ENCODE measurements around the gene VWA3B. TPM values are rescaled to one million over a fixed set of nuclear protein-coding genes. Genes with fewer than 3 reads are reported as not detected.
A peak's percentile ranks its signal among the peaks of the same experiment; 100 is the strongest.

Gene VWA3B
- total RNA-seq, 8 experiments from 2014 or later = 0.17 to 2.1 (median 0.44) TPM

GRCh38 chr2:98327776-98328175 lies 240.8 kb downstream of the VWA3B start:
- no peak overlapping the region for H3K27ac ChIP-seq
- in situ Hi-C loops (cut with MboI; ENCODE audit: low pct_unique_long_range_greater_than_20kb in 2 of 9, low sequenced_read_pairs in 9 of 9, unreplicated experiment in 9 of 9) = no loop called here
- no peak overlapping the region for H3K4me3 ChIP-seq
- ATAC-seq (replicated peaks in 6 of 8) = no peak
- peaks cover 0 to 4% of the 10 kb centered on the region in 2 donors for H3K4me1 ChIP-seq (replicated peaks in 1 of 2)
- 71 to 100% (median 97%) methylated on average over 1 to 4 of the region's 4 CpGs for WGBS, 10 experiments

DNA sequence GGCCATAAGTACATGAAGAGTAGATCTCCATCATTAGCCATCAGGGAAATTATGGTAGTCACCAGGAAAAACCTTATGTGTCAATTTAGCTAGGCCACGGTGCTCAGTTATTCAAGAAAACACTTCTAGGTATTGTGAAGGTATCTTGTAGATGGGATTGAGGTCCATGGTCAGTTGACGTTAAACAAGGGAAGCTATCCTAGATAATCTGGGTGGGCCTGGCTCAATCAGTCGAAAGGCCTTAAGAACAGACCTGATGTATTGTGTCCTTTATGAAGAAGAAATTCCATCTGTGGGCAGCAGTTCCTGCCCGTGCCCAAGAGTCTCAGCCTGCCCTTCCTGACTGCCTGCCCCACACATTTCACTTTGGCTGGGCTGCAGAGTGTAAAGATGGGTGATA lies 242.6 kb downstream of the VWA3B start:
- ATAC-seq (replicated peaks in 6 of 8) = no peak
- Histone ChIP-seq H3K4me3 (no peak overlapping the region), H3K27ac (no peak overlapping the region), H3K4me1 (replicated peaks in 1 of 2) (peaks cover 12 to 22% of the 10 kb centered on the region in 2 donors)
- WGBS, 10 experiments = 0 to 100% (median 80%) methylated on average over 1 to 4 of the region's 4 CpGs; no CpG with 5 or more reads in 2 of the 10 experiments
- in situ Hi-C loops (cut with MboI; ENCODE audit: low pct_unique_long_range_greater_than_20kb in 2 of 9, low sequenced_read_pairs in 9 of 9, unreplicated experiment in 9 of 9) = no loop called here

DNA sequence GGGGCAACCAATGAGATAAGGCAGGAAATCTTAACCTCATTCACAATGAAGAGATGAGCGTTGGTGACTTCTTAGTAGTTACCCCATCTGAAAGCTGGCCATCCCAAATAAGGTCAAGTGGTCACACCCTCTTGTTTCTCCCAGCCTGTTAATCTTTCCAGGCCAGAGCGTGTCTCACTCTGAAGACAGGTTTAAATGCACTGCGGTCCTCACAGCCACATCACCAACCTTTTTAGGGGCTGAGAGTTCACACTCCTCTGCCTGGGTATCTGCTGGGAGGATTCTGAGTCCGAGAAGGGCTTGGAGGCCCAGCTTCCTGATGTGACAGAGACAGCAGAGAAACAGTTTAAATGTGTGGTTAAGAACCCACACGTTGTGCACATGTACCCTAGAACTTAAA lies 246.0 kb downstream of the VWA3B start:
- ATAC-seq (replicated peaks in 6 of 8) = no peak
- Histone ChIP-seq H3K4me3 (no peak overlapping the region), H3K4me1 (replicated peaks in 1 of 2) (peaks cover 20 to 31% of the 10 kb centered on the region in 2 donors), H3K27ac (no peak overlapping the region)
- 61 to 96% (median 79%) methylated on average over 2 to 4 of the region's 5 CpGs; no CpG with 5 or more reads in 4 of the 10 experiments for WGBS, 10 experiments
- in situ Hi-C loops (cut with MboI; ENCODE audit: low pct_unique_long_range_greater_than_20kb in 2 of 9, low sequenced_read_pairs in 9 of 9, unreplicated experiment in 9 of 9) = no loop called here

- peak overlapping the region in 1 of 5 donors; percentile 2 for H3K4me3 ChIP-seq
- in situ Hi-C loops (cut with MboI; ENCODE audit: low pct_unique_long_range_greater_than_20kb in 2 of 9, low sequenced_read_pairs in 9 of 9, unreplicated experiment in 9 of 9) = no loop called here
- peaks cover 20 to 31% of the 10 kb centered on the region in 2 donors for H3K4me1 ChIP-seq (replicated peaks in 1 of 2)
- peak in 6 of 8 experiments; percentile 8 to 72 (median 63) for ATAC-seq (replicated peaks in 6 of 8)
- peak overlapping the region; percentile 57 to 72 for H3K27ac ChIP-seq
- WGBS, 10 experiments = 0% methylated on average over 1 of the region's 2 CpGs; no CpG with 5 or more reads in 9 of the 10 experiments
Measured at GRCh38 chr2:98333922-98334321, 247.0 kb downstream of the VWA3B start.

DNA sequence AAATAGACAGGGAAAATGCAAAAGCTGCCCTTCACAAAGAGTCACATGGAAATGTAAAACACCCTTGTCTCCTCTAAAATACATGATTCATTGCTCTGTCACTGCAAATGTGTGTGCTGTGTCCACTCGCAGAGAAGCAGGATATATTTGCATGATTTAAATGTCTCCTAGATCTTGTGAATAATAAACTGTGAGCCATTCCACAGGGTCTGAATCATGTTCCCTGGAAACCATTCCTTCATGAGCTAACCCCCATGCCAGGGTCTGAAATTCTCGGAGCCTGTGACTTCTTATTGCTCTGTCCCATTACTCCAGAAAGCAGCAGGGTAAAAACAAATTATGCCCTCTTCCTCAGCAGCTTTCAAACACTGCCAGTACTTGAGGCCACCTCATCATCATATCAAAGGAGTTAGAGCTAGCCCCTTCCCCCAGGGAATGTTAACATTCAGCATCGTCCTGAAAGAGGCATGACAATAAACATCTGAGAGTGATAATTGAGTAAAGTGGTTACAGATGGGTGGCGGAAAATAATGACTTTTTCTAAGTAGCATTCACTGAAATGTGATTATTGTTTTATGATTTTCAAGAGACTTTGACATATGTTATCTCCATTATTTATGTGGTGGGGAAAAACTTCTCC lies 247.6 kb downstream of the VWA3B start:
- ATAC-seq (replicated peaks in 6 of 8) = peak; percentile 92 to 100 (median 96)
- Histone ChIP-seq H3K27ac (no peak overlapping the region), H3K4me1 (replicated peaks in 1 of 2) (peaks cover 20 to 31% of the 10 kb centered on the region in 2 donors), H3K4me3 (no peak overlapping the region)
- 0 to 8% (median 0%) methylated on average over 1 to 4 of the region's 4 CpGs; no CpG with 5 or more reads in 1 of the 10 experiments for WGBS, 10 experiments
- in situ Hi-C loops (cut with MboI; ENCODE audit: low pct_unique_long_range_greater_than_20kb in 2 of 9, low sequenced_read_pairs in 9 of 9, unreplicated experiment in 9 of 9) = no loop called here

GRCh38 chr2:98335271-98335670 lies 248.3 kb downstream of the VWA3B start:
- 42 to 100% (median 64%) methylated on average over 1 to 3 of the region's 3 CpGs; no CpG with 5 or more reads in 6 of the 10 experiments for WGBS, 10 experiments
- ATAC-seq (replicated peaks in 6 of 8) = no peak
- Histone ChIP-seq H3K4me3 (no peak overlapping the region), H3K4me1 (replicated peaks in 1 of 2) (peaks cover 20 to 31% of the 10 kb centered on the region in 2 donors), H3K27ac (peak overlapping the region in 1 of 2 donors; percentile 17)
- in situ Hi-C loops (cut with MboI; ENCODE audit: low pct_unique_long_range_greater_than_20kb in 2 of 9, low sequenced_read_pairs in 9 of 9, unreplicated experiment in 9 of 9) = no loop called here

DNA sequence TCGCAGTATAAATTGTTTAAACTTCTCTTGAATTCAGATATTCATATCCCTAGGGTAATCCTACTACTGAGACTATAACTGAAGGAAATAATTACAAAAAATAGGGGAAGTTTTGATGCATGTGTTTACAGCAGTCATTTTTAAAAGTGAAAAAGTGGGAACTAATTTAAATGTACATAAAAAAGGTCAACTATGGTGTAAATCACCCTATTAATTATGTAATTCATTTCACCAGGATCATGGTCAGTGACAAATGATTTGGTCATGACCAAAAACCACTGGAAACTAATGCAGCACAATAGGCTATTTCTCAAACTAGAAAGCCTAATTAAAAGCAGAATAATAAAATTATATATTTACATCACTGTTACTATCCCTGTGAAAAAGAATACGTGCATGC lies 254.3 kb downstream of the VWA3B start:
- in situ Hi-C loops (cut with MboI; ENCODE audit: low pct_unique_long_range_greater_than_20kb in 2 of 9, low sequenced_read_pairs in 9 of 9, unreplicated experiment in 9 of 9) = no loop called here
- H3K27ac ChIP-seq = no peak overlapping the region
- 43 to 100% (median 83%) methylated on average over 1 to 2 of the region's 2 CpGs for WGBS, 10 experiments
- no peak for ATAC-seq (replicated peaks in 6 of 8)
- H3K4me1 ChIP-seq (replicated peaks in 1 of 2) = peaks cover 0 to 3% of the 10 kb centered on the region in 2 donors
- H3K4me3 ChIP-seq = no peak overlapping the region

DNA sequence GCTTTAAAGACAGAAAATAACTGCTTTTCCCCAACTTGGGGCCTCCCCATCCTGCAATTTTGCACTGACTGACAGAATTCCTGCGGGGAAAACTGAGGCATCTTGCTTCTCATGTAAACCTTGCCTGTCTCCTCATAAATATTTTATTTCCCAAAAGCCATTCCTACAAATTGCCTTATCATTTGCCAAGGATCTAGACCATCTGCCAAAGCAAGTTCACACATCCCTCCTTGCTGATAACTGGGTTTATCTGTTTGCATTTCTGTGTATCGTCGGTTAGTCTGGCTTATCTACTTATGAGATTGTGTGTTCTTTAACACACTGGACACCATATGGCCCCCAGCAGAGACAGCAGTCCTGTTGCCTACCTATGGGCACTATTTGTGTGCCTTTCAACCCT lies 256.3 kb downstream of the VWA3B start:
- H3K4me3 ChIP-seq = no peak overlapping the region
- 0 to 87% (median 67%) methylated on average over 1 to 3 of the region's 3 CpGs; no CpG with 5 or more reads in 3 of the 10 experiments for WGBS, 10 experiments
- peaks cover 9 to 12% of the 10 kb centered on the region in 2 donors for H3K4me1 ChIP-seq (replicated peaks in 1 of 2)
- no peak overlapping the region for H3K27ac ChIP-seq
- no peak for ATAC-seq (replicated peaks in 6 of 8)
- in situ Hi-C loops (cut with MboI; ENCODE audit: low pct_unique_long_range_greater_than_20kb in 2 of 9, low sequenced_read_pairs in 9 of 9, unreplicated experiment in 9 of 9) = no loop called here

- Histone ChIP-seq H3K27ac (peak within 1 kb of the TSS; percentile 51 to 74), H3K4me3 (peak within 1 kb of the TSS; percentile 21 to 41 (median 31)), H3K4me1 (replicated peaks in 1 of 2) (peaks cover 23 to 24% of the 10 kb centered on the region in 2 donors)
- ATAC-seq (replicated peaks in 6 of 8) = peak; percentile 1 to 86 (median 32)
- 0 to 18% (median 6%) methylated on average over 2 to 15 of the region's 72 CpGs; no CpG with 5 or more reads in 3 of the 10 experiments for WGBS, 10 experiments
- in situ Hi-C loops (cut with MboI; ENCODE audit: low pct_unique_long_range_greater_than_20kb in 2 of 9, low sequenced_read_pairs in 9 of 9, unreplicated experiment in 9 of 9) = no loop called here
Measured at GRCh38 chr2:98346311-98347236, 259.6 kb downstream of the VWA3B start, which contains the start of gene CNGA3. CNGA3 (plus strand) TSS chr2:98346456; CDS start chr2:98369976, 23,520 bp downstream.

- ATAC-seq (replicated peaks in 6 of 8) = peak in 6 of 8 experiments; percentile 17 to 61 (median 52)
- Histone ChIP-seq H3K4me1 (replicated peaks in 1 of 2) (peaks cover 23 to 24% of the 10 kb centered on the region in 2 donors), H3K27ac (peak overlapping the region; percentile 51 to 74), H3K4me3 (peak overlapping the region; percentile 21 to 41 (median 31))
- WGBS, 10 experiments = 0 to 60% (median 17%) methylated on average over 1 to 8 of the region's 54 CpGs; no CpG with 5 or more reads in 3 of the 10 experiments
- in situ Hi-C loops (cut with MboI; ENCODE audit: low pct_unique_long_range_greater_than_20kb in 2 of 9, low sequenced_read_pairs in 9 of 9, unreplicated experiment in 9 of 9) = no loop called here
Measured at GRCh38 chr2:98347298-98348065, 260.5 kb downstream of the VWA3B start.

DNA sequence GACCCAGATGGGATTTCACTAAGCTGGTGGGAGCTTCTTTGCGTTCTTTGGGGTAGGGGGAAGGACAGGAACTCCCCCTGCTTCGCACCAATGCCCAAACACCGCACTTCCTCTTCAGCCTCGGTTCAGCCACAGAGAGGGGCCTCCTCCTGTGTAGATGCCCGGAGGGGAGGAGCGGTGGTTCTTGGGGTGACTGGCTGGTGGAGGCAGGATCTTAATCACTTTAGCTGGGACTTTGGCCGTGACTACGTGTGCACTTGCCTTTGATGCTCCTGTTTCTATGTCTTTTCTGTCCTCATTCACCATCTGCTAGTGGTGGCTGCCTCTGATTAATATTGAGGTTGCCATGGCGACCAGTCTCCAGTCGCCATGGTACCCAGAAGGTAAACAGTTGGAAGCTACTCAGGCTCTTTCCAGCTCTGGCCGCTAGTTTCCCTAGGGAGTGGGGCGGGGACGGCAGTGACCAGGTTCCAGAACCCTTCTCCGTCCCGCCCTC lies 261.1 kb downstream of the VWA3B start:
- peak in 7 of 8 experiments; percentile 29 to 91 (median 87) for ATAC-seq (replicated peaks in 6 of 8)
- in situ Hi-C loops (cut with MboI; ENCODE audit: low pct_unique_long_range_greater_than_20kb in 2 of 9, low sequenced_read_pairs in 9 of 9, unreplicated experiment in 9 of 9) = no loop called here
- Histone ChIP-seq H3K4me3 (peak overlapping the region; percentile 21 to 41 (median 31)), H3K27ac (peak overlapping the region; percentile 51 to 74), H3K4me1 (replicated peaks in 1 of 2) (peaks cover 23 to 24% of the 10 kb centered on the region in 2 donors)
- WGBS, 10 experiments = 0 to 5% (median 1%) methylated on average over 1 to 9 of the region's 15 CpGs; no CpG with 5 or more reads in 6 of the 10 experiments

GRCh38 chr2:98350411-98350810 lies 263.4 kb downstream of the VWA3B start:
- H3K4me1 ChIP-seq (replicated peaks in 1 of 2) = peaks cover 23 to 24% of the 10 kb centered on the region in 2 donors
- H3K4me3 ChIP-seq = no peak overlapping the region
- ATAC-seq (replicated peaks in 6 of 8) = no peak
- WGBS, 10 experiments = 25 to 100% (median 94%) methylated on average over 1 of the region's 1 CpG; no CpG with 5 or more reads in 4 of the 10 experiments
- no peak overlapping the region for H3K27ac ChIP-seq
- in situ Hi-C loops (cut with MboI; ENCODE audit: low pct_unique_long_range_greater_than_20kb in 2 of 9, low sequenced_read_pairs in 9 of 9, unreplicated experiment in 9 of 9) = loop anchor here in 1 of 9 experiments (25.0 kb wide), 1 partner anchor 313 kb away; no protein-coding TSS in a partner anchor
